SK-N-SH treated with all-trans-retinoic acid at 6 μM for 48 hours (cell line): Measurements from ENCODE around the gene LTF.
"Not testable (repeated sequence)": the region's sequence is repeated elsewhere in the genome, so short reads cannot be mapped to it uniquely, and the experiment has no call there.

Source experiments
- ATAC-seq: fragments of 200-7000 bp; cut with Tn5 transposase; 3 replicates; pipeline ENCODE4 v1.9.1; 2020; ENCODE audit warnings: mild to moderate bottlenecking, moderate library complexity
- ARNTL ChIP-seq: fragments of 450-650 bp; formaldehyde crosslinking; IDR thresholded peaks from 2 replicates; pipeline ENCODE4 v1.5.0; 2020; ENCODE audit warnings: low read depth, mild to moderate bottlenecking, moderate library complexity, borderline replicate concordance
- BACH2 ChIP-seq: fragments of 250-450 bp; sonication (Bioruptor Pico); IDR thresholded peaks from 2 replicates; pipeline ENCODE4 v1.9.0; 2021; ENCODE audit warnings: mild to moderate bottlenecking, borderline replicate concordance
- CREB5 ChIP-seq: fragments of 250-450 bp; sonication (Bioruptor Pico); IDR thresholded peaks from 2 replicates; pipeline ENCODE4 v1.5.1; 2020; ENCODE audit warnings: low read depth, mild to moderate bottlenecking, moderate library complexity
- OSR1 ChIP-seq: fragments of 250-450 bp; sonication (Bioruptor Pico); IDR thresholded peaks from 2 replicates; pipeline ENCODE4 v1.8.0; 2022; ENCODE audit warnings: moderate library complexity, mild to moderate bottlenecking, inconsistent platforms
- POU6F1 ChIP-seq: fragments of 250-450 bp; sonication (Bioruptor Pico); IDR thresholded peaks from 2 replicates; pipeline ENCODE4 v1.8.0; 2021; ENCODE audit warnings: low read depth, mild to moderate bottlenecking, moderate library complexity, borderline replicate concordance
- PPARA ChIP-seq: fragments of 250-450 bp; sonication (Bioruptor Pico); IDR thresholded peaks from 2 replicates; pipeline ENCODE4 v1.5.0; 2020; ENCODE audit warnings: mild to moderate bottlenecking, borderline replicate concordance
- RARB ChIP-seq: fragments of 250-450 bp; sonication (Bioruptor Pico); IDR thresholded peaks from 2 replicates; pipeline ENCODE4 v1.8.0; 2021; ENCODE audit warnings: mild to moderate bottlenecking, moderate library complexity
- SNAI2 ChIP-seq: fragments of 250-450 bp; sonication (Bioruptor Pico); IDR thresholded peaks from 2 replicates; pipeline ENCODE4 v1.5.0; 2020; ENCODE audit warnings: mild to moderate bottlenecking, moderate library complexity
- TCF4 ChIP-seq: fragments of 250-450 bp; sonication (Bioruptor Pico); IDR thresholded peaks from 2 replicates; pipeline ENCODE4 v1.8.0; 2021; ENCODE audit warnings: mild to moderate bottlenecking, moderate library complexity, borderline replicate concordance
- TSHZ2 ChIP-seq: fragments of 250-450 bp; sonication (Bioruptor Pico); IDR thresholded peaks from 2 replicates; pipeline ENCODE4 v1.5.0; 2020; ENCODE audit warnings: mild to moderate bottlenecking, moderate library complexity
- ZFP3 ChIP-seq: fragments of 250-450 bp; sonication (Bioruptor Pico); IDR thresholded peaks from 2 replicates; pipeline ENCODE4 v1.5.0; 2020; ENCODE audit warnings: mild to moderate bottlenecking, moderate library complexity

The LTF gene

GRCh38 chr3:46393554-46394434 lies 70.9 kb downstream of the LTF start (continued):
- TF ChIP-seq TCF4 (CRISPR knock-in tag) = no peak

- TF ChIP-seq RARB (CRISPR knock-in tag) = no peak
- TF ChIP-seq OSR1 = no peak
- no peak for ATAC-seq
These were observed 71.7 kb downstream of the LTF start for GRCh38 chr3:46393011-46393410.

GRCh38 chr3:46391526-46391925 lies 73.2 kb downstream of the LTF start:
- ATAC-seq = not testable (repeated sequence)

- no peak for ATAC-seq
- TF ChIP-seq SNAI2 (CRISPR knock-in tag) (no peak), POU6F1 (no peak), ZFP3 (no peak), OSR1 (no peak), CREB5 (CRISPR knock-in tag) (no peak), TSHZ2 (CRISPR knock-in tag) (no peak), ARNTL (CRISPR knock-in tag) (no peak), BACH2 (CRISPR knock-in tag) (no peak), RARB (CRISPR knock-in tag) (no peak), PPARA (CRISPR knock-in tag) (no peak)
These were observed 75.4 kb downstream of the LTF start for GRCh38 chr3:46389306-46389705.

- ATAC-seq = not testable (repeated sequence)
These were observed 75.9 kb downstream of the LTF start for GRCh38 chr3:46388847-46389246.

- ATAC-seq = no peak
- no peak for TF ChIP-seq TCF4 (CRISPR knock-in tag)
These were observed 78.5 kb downstream of the LTF start for GRCh38 chr3:46386205-46386604.
